Breast epithelium (tissue), 4 donors: Measurements from ENCODE around the gene MACROH2A1. TPM values are rescaled to one million over a fixed set of nuclear protein-coding genes. Genes with fewer than 3 reads are reported as not detected.

Experiments used
- DNase-seq, 2 donors: peaks; one replicate each; pipeline ENCODE4 v3.0.0-alpha.2; 2019; ENCODE audit warnings: low spot score in 2 of 2
- H3K27ac ChIP-seq, 2 donors: fragments of 200-600 bp; sonication (generic) in 1 of 2; one replicate each; pipeline ENCODE4 v1.5.1; 2016 to 2019; ENCODE audit warnings: mild to moderate bottlenecking in 1 of 2
- H3K27me3 ChIP-seq, 2 donors: fragments of 200-600 bp; sonication (generic) in 1 of 2; one replicate each; pipeline versions ENCODE4 v1.5.1 to v1.6.0; 2017 to 2019; ENCODE audit warnings: control low read depth in 1 of 2, mild to moderate bottlenecking in 1 of 2
- H3K36me3 ChIP-seq: fragments of 200-600 bp; one replicate; pipeline ENCODE4 v1.5.1; 2019
- H3K4me1 ChIP-seq, 2 donors: fragments of 200-600 bp; sonication (generic); one replicate each; pipeline ENCODE4 v1.5.1; 2016 to 2019; ENCODE audit warnings: control low read depth in 1 of 2
- H3K4me3 ChIP-seq, 3 donors: fragments of 200-600 bp; sonication (generic); 1 replicate in 2 of 3; 2 replicates in 1 of 3; pipeline ENCODE4 v1.5.1; 2016 to 2019; ENCODE audit warnings: mild to moderate bottlenecking in 3 of 3, moderate library complexity in 2 of 3
- H3K9me3 ChIP-seq, 2 donors: fragments of 200-600 bp; sonication (generic) in 1 of 2; one replicate each; pipeline ENCODE4 v1.5.1; 2016 to 2019; ENCODE audit warnings: control low read depth in 1 of 2
- CTCF ChIP-seq, 3 donors: fragments of 450-650 bp; IDR thresholded peaks; one replicate each; pipeline ENCODE4 v1.5.1; 2016 to 2017; ENCODE audit warnings: antibody characterized with exemption in 3 of 3, mild to moderate bottlenecking in 3 of 3, moderate library complexity in 3 of 3
- POLR2A ChIP-seq: fragments of 450-650 bp; IDR thresholded peaks from one replicate; pipeline ENCODE4 v1.6.1; 2016; ENCODE audit warnings: antibody characterized with exemption, mild to moderate bottlenecking, moderate library complexity
- POLR2AphosphoS5 ChIP-seq, 3 donors: sonication (generic); formaldehyde crosslinking; IDR thresholded peaks; one replicate each; pipeline ENCODE4 v1.6.1; 2017; ENCODE audit warnings: antibody characterized with exemption in 3 of 3
- intact Hi-C: fragments of 100-400 bp; cut with DNase I; formaldehyde crosslinking; loops from one replicate; pipeline ENCODE4 v1.15.1; 2023; ENCODE audit warnings: low total_unique reads
- total RNA-seq, 3 donors: library from RNA; depleted of rRNA; stranded (reverse); fragments of >200 nt; gene quantifications; one replicate each; pipeline ENCODE4 v1.1.0, GENCODE V29; 2016

Gene MACROH2A1
- total RNA-seq, 3 donors from 2014 or later, result 255 to 293 (median 272) TPM

DNA sequence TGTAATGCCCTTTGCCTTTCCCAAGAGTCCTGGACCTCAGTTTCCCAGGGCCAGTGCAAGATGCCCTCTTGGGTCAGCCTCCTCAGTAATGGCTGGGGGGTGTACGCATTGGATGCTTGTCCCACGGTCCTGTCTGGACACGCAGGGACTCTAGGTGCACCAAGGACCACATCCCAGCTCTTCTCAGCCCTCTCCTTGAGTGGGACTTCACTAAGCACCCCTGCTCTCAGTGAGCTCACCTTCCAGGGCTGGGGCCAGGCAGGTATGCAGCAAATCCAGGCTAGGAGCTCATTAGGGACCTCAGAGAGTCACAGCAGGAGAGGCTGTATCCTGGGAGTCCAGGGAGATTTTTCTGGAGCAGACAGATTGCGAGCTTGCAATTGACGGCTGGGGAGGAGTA is 59.8 kb downstream of the MACROH2A1 start:
- Histone ChIP-seq H3K27me3 (no peaks in the 10 kb centered on the region), H3K9me3 (no peaks in the 10 kb centered on the region), H3K27ac (no peak overlapping the region), H3K36me3 (peaks cover 19% of the 10 kb centered on the region), H3K4me1 (no peaks in the 10 kb centered on the region), H3K4me3 (no peak overlapping the region)
- TF ChIP-seq CTCF (IDR thresholded peaks at IDR 0.05), result no peak
- no peak for TF ChIP-seq POLR2A
- TF ChIP-seq POLR2AphosphoS5 (IDR thresholded peaks at IDR 0.05), result no peak
- intact Hi-C loops, result no loop called here
- DNase-seq, result no peak

- H3K4me3 ChIP-seq, result no peak overlapping the region
- H3K4me1 ChIP-seq, result no peaks in the 10 kb centered on the region
- no peak for TF ChIP-seq POLR2AphosphoS5 (IDR thresholded peaks at IDR 0.05)
- TF ChIP-seq CTCF (IDR thresholded peaks at IDR 0.05), result no peak
- DNase-seq, result no peak
- intact Hi-C loops, result no loop called here
- H3K9me3 ChIP-seq, result no peaks in the 10 kb centered on the region
- no peak overlapping the region for H3K27ac ChIP-seq
- no peaks in the 10 kb centered on the region for H3K27me3 ChIP-seq
- peaks cover 11% of the 10 kb centered on the region for H3K36me3 ChIP-seq
Observed at GRCh38 chr5:135337064-135337463, 62.0 kb downstream of the MACROH2A1 start.

DNA sequence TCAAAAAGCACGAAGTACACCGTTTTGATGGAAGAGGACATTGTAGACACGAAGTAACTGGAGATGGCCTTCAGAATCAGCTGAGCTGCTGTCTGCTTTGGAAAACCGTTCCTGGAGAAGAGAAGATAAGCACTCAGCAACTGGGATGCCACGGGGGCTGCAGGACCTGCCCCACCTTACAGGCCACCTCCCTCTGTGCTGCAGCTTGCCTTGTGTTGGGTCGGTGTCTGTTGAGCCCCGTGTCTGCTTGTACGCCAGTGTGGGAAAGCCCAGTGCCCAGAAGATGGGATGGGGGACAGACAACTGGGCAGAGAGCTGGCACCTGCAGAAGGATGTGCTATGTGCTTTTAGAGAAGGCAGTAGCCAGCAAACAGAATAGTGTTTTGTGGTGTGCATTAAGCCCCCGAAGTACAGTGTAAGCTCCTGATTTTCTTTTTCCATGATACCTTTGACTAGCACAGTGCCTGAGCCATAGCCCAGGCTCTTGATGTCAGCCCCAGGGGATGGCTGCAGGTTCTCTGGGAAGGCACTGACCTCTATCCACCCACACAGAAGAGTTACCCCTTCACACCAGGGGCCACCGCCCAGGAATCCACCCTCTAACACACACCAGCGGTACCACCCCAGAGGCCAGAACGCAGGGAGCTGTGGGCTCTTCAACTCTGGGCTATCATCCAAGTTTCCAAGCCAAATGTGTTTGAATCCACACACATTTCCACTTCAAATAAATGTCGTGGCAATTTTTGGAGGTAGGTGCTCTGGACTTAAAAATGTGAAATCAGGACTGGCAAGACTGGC is 63.8 kb downstream of the MACROH2A1 start:
- H3K4me3 ChIP-seq, result no peak overlapping the region
- intact Hi-C loops, result no loop called here
- no peaks in the 10 kb centered on the region for H3K9me3 ChIP-seq
- no peak for DNase-seq
- H3K4me1 ChIP-seq, result no peaks in the 10 kb centered on the region
- TF ChIP-seq POLR2A, result no peak
- no peak for TF ChIP-seq POLR2AphosphoS5 (IDR thresholded peaks at IDR 0.05)
- TF ChIP-seq CTCF (IDR thresholded peaks at IDR 0.05), result no peak
- peaks cover 5% of the 10 kb centered on the region for H3K36me3 ChIP-seq
- H3K27me3 ChIP-seq, result no peaks in the 10 kb centered on the region
- H3K27ac ChIP-seq, result no peak overlapping the region

DNA sequence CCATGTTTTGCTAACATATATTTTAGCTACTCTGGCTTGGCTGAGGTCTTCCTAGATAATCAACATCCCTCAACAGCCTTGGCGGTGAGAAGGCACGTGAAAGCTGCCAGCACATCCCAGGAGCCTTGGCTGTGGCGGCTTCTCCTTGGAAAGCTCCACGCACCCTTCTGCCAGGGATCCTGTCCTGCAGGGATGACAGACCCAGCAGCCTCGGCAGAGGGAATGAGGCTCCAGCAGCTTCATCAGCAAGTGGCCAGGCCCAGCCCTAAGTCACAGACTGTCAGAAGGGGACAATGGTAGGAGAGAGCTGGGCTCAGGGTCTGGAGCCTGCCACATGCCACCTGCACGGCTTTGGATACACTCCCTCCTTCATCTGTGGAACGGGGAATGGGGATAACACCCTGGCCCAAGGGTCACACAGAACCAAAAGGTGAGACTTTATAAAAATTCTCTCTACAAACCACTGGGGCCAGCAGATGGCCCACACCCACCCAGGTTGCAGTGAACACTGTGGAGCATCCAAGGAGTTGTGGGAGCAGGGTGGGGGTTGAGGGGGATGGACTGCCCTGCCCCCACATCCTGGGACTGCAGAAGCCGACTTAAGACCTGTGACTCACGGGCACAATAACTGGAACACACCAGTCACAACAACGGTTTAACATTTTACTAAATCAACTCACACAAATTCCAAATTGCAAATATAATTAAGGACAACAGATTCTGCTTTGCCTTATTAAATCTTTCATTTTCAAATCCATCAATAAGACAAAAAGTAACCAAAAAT is 65.1 kb downstream of the MACROH2A1 start:
- TF ChIP-seq CTCF (IDR thresholded peaks at IDR 0.05), result no peak
- no peak for TF ChIP-seq POLR2AphosphoS5 (IDR thresholded peaks at IDR 0.05)
- no peak for TF ChIP-seq POLR2A
- DNase-seq, result no peak
- no peak overlapping the region for H3K27ac ChIP-seq
- intact Hi-C loops, result no loop called here
- H3K4me1 ChIP-seq, result no peaks in the 10 kb centered on the region
- H3K36me3 ChIP-seq, result peaks cover 5% of the 10 kb centered on the region
- no peak overlapping the region for H3K4me3 ChIP-seq
- no peaks in the 10 kb centered on the region for H3K9me3 ChIP-seq
- H3K27me3 ChIP-seq, result no peaks in the 10 kb centered on the region

DNA sequence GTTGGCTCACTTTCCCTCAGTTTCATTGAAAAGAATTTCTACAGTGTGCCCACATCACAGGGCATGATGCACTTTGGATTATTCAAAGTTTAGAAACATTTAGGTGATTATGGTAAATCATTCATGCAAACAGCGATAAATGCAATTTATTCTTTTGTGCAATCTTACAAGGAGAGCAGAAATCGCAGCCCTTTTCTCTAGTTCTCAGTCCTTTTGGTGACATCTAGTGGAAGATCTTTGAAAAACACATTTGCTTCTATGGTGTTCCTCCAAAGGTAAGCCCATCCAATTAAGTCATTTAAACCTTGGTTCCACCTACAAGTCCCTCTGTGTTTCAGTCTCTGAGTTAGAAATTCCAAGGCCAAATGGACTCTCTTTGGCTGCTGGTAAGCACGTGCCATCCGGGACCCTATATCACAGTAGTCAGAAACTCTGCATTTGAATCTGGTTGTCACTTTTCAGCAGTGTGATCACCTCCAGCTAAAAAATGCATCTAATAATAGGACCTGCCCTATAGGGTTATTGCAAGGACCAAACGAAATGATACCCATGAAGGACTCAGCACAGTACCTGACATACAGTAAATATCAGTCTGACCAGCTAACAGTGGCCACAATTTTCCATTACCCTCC is 66.4 kb downstream of the MACROH2A1 start:
- TF ChIP-seq POLR2A, result no peak
- TF ChIP-seq CTCF (IDR thresholded peaks at IDR 0.05), result peak in 2 of 3 donors; percentile 28 to 33
- H3K4me1 ChIP-seq, result no peaks in the 10 kb centered on the region
- H3K27ac ChIP-seq, result no peak overlapping the region
- no peaks in the 10 kb centered on the region for H3K9me3 ChIP-seq
- intact Hi-C loops, result no loop called here
- no peaks in the 10 kb centered on the region for H3K27me3 ChIP-seq
- no peaks in the 10 kb centered on the region for H3K36me3 ChIP-seq
- no peak for DNase-seq
- H3K4me3 ChIP-seq, result no peak overlapping the region
